GM12878 (cell line): ENCODE results near the gene ZFP1. TPM values are rescaled to one million over a fixed set of nuclear protein-coding genes. Genes with fewer than 3 reads are reported as not detected.

Experiments
- BHLHE40 ChIP-seq, 2 experiments: fragments of 450-650 bp in 1 of 2; IDR thresholded peaks; 2 replicates each; pipeline ENCODE4 v1.6.1; 2011 to 2017; ENCODE audit warnings: low read depth in 2 of 2, borderline replicate concordance in 1 of 2, improper control_type of control experiment in 1 of 2, low read length in 1 of 2, mild to moderate bottlenecking in 1 of 2
- HDAC2 ChIP-seq: fragments of 200-600 bp; sonication (generic); IDR thresholded peaks from 2 replicates; pipeline ENCODE4 v1.6.1; 2017
- NR2C1 ChIP-seq: fragments of 450-650 bp; IDR thresholded peaks from 2 replicates; pipeline ENCODE4 v1.6.1; 2017; ENCODE audit warnings: antibody characterized with exemption, mild to moderate bottlenecking, moderate library complexity
- PAX5 ChIP-seq: IDR thresholded peaks from 2 replicates; pipeline ENCODE4 v1.6.1; 2011; ENCODE audit warnings: low read depth, low read length, borderline replicate concordance
- SIX5 ChIP-seq: IDR thresholded peaks from 2 replicates; pipeline ENCODE4 v1.6.1; 2011; ENCODE audit warnings: mild to moderate bottlenecking, low read depth, low read length, moderate library complexity; ENCODE audit not compliant: severe bottlenecking
- TAF1 ChIP-seq: IDR thresholded peaks from 2 replicates; pipeline ENCODE4 v1.6.1; 2011; ENCODE audit warnings: mild to moderate bottlenecking, low read depth, low read length, borderline replicate concordance
- ZNF24 ChIP-seq: fragments of 450-650 bp; IDR thresholded peaks from 2 replicates; pipeline ENCODE4 v1.6.1; 2017; ENCODE audit warnings: antibody characterized with exemption, mild to moderate bottlenecking
- ZNF687 ChIP-seq: fragments of 450-650 bp; IDR thresholded peaks from 2 replicates; pipeline ENCODE4 v1.6.1; 2017; ENCODE audit warnings: mild to moderate bottlenecking, moderate library complexity
- polyA plus RNA-seq, 11 experiments: library from polyadenylated mRNA; depleted of rRNA in 4 of 11; unstranded in 6 of 11; stranded (reverse) in 5 of 11; fragments of >200 nt; fragmentation: Nextera tagmentation in 4 of 11; fragmentation: Illumina TruSeq in 1 of 11; extraction: Ambion mirVana in 4 of 11; extraction: Trizol in 1 of 11; gene quantifications; 1 replicate in 1 of 11; 2 replicates in 10 of 11; pipeline versions ENCODE4 v1.2.1 to v1.2.3, GENCODE V29; 2011 to 2016; ENCODE audit warnings: inconsistent platforms in 2 of 11, missing spikeins in 2 of 11, low read depth in 1 of 11
- total RNA-seq, 4 experiments: library from RNA; depleted of rRNA in 3 of 4; stranded (reverse); fragments of >200 nt in 3 of 4; fragmentation: Illumina TruSeq in 1 of 4; extraction: Trizol in 1 of 4; gene quantifications; 2 replicates each; pipeline versions ENCODE4 v1.2.1 to v1.2.3, GENCODE V29; 2013 to 2021

ZFP1 gene
- total and polyA plus RNA-seq, 10 of the 15 experiments (the other 5 are each of a cell fraction or from before 2014, with no cell fraction given): 3.5 to 17.6 (median 14.7) TPM

- TF ChIP-seq NR2C1 (no peak), TAF1 (no peak), PAX5 (no peak), BHLHE40 (IDR thresholded peaks at IDR 0.05; ENCODE audit: borderline replicate concordance in 1 of 2, low read depth in 2 of 2, low read length in 1 of 2) (no peak), HDAC2 (no peak), SIX5 (no peak), ZNF24 (no peak), ZNF687 (no peak)
These were observed 54.8 kb downstream of the ZFP1 start (continued) for GRCh38 chr16:75203096-75203495.
